ENCODE data around the gene MRPL50. TPM values are rescaled to one million over a fixed set of nuclear protein-coding genes. Genes with fewer than 3 reads are reported as not detected.

The MRPL50 gene
- total RNA-seq, 2 donors from 2014 or later, result 9.5 to 16.3 TPM

GRCh38 chr9:101442318-101442717 lies 43.9 kb upstream of the MRPL50 start:
- DNase-seq (ENCODE audit: low spot score), result no peak
- no peak for TF ChIP-seq CTCF (IDR thresholded peaks at IDR 0.05)
- Histone ChIP-seq H3K9me3 (no peaks in the 10 kb centered on the region), H3K36me3 (no peaks in the 10 kb centered on the region), H3K27me3 (replicated peaks; ENCODE audit: insufficient read depth) (no peaks in the 10 kb centered on the region), H3K27ac (no peak overlapping the region), H3K4me3 (no peak overlapping the region), H3K4me1 (ENCODE audit: control insufficient read depth in 1 of 2, low read depth in 2 of 2) (no peaks in the 10 kb centered on the region)
- no peak for ATAC-seq (ENCODE audit: insufficient number of reproducible peaks, low FRiP score, low read depth)

GRCh38 chr9:101440714-101441230 lies 42.4 kb upstream of the MRPL50 start:
- H3K27ac ChIP-seq, result no peak overlapping the region
- H3K4me3 ChIP-seq, result no peak overlapping the region
- DNase-seq (ENCODE audit: low spot score) (no peak), ATAC-seq (ENCODE audit: insufficient number of reproducible peaks, low FRiP score, low read depth) (no peak)
- no peaks in the 10 kb centered on the region for H3K9me3 ChIP-seq
- no peaks in the 10 kb centered on the region for H3K36me3 ChIP-seq
- H3K27me3 ChIP-seq (replicated peaks; ENCODE audit: insufficient read depth), result no peaks in the 10 kb centered on the region
- TF ChIP-seq CTCF (IDR thresholded peaks at IDR 0.05), result no peak
- no peaks in the 10 kb centered on the region for H3K4me1 ChIP-seq (ENCODE audit: control insufficient read depth in 1 of 2, low read depth in 2 of 2)

GRCh38 chr9:101438523-101438922 lies 40.1 kb upstream of the MRPL50 start:
- no peak overlapping the region for H3K4me3 ChIP-seq
- no peaks in the 10 kb centered on the region for H3K4me1 ChIP-seq (ENCODE audit: control insufficient read depth in 1 of 2, low read depth in 2 of 2)
- H3K27me3 ChIP-seq (replicated peaks; ENCODE audit: insufficient read depth), result no peaks in the 10 kb centered on the region
- ATAC-seq (ENCODE audit: insufficient number of reproducible peaks, low FRiP score, low read depth), result no peak
- no peak for DNase-seq (ENCODE audit: low spot score)
- H3K27ac ChIP-seq, result no peak overlapping the region
- H3K36me3 ChIP-seq, result no peaks in the 10 kb centered on the region
- TF ChIP-seq CTCF (IDR thresholded peaks at IDR 0.05), result no peak
- H3K9me3 ChIP-seq, result no peaks in the 10 kb centered on the region

- Histone ChIP-seq H3K4me1 (ENCODE audit: control insufficient read depth in 1 of 2, low read depth in 2 of 2) (no peaks in the 10 kb centered on the region), H3K4me3 (no peak overlapping the region), H3K9me3 (no peaks in the 10 kb centered on the region), H3K27me3 (replicated peaks; ENCODE audit: insufficient read depth) (no peaks in the 10 kb centered on the region), H3K27ac (no peak overlapping the region), H3K36me3 (no peaks in the 10 kb centered on the region)
- ATAC-seq (ENCODE audit: insufficient number of reproducible peaks, low FRiP score, low read depth) (no peak), DNase-seq (ENCODE audit: low spot score) (no peak)
- no peak for TF ChIP-seq CTCF (IDR thresholded peaks at IDR 0.05)
These were observed 39.4 kb upstream of the MRPL50 start for GRCh38 chr9:101437806-101438232.

GRCh38 chr9:101435601-101436079 lies 37.2 kb upstream of the MRPL50 start, which contains the start of gene ALDOB:
Gene ALDOB, minus strand, starts transcription at chr9:101435774. Its CDS starts 4,887 bp downstream, at chr9:101430887.
- Histone ChIP-seq H3K27me3 (replicated peaks; ENCODE audit: insufficient read depth) (no peaks in the 10 kb centered on the region), H3K36me3 (no peaks in the 10 kb centered on the region), H3K27ac (no peak within 1 kb of the TSS), H3K4me1 (ENCODE audit: control insufficient read depth in 1 of 2, low read depth in 2 of 2) (no peaks in the 10 kb centered on the region), H3K9me3 (no peaks in the 10 kb centered on the region), H3K4me3 (no peak within 1 kb of the TSS)
- ATAC-seq (ENCODE audit: insufficient number of reproducible peaks, low FRiP score, low read depth) (no peak), DNase-seq (ENCODE audit: low spot score) (no peak)
- TF ChIP-seq CTCF (IDR thresholded peaks at IDR 0.05), result no peak
